GM12874 (cell line): ENCODE measurements around the gene MAP7D1.

Experiments used
- TF ChIP-seq, protein P1 (sequence below): IDR thresholded peaks from 2 replicates; pipeline ENCODE4 v1.5.1; 2011; ENCODE audit warnings: low read depth, mild to moderate bottlenecking, control low read depth, low read length, moderate library complexity; ENCODE audit not compliant: insufficient read depth

Gene MAP7D1

DNA sequence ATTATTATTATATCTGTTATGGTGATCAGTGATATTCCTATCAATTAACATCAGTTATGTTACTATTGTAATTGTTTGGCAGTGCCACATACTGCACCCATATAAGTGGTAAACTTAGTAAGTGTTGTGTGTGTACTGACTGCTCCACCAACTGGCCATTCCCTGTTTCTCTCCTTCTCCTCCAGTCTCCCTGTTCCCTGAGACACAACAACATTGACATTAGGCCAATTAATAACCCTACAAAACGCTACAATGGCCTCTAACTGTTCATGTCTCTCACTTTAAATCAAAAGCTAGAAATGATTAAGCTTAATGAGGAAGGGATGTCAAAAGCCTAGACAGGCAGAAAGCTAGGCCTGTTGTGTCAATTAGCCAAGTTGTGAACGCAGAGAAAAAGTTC lies 61.7 kb downstream of the MAP7D1 start:
- TF ChIP-seq, protein P1, sequence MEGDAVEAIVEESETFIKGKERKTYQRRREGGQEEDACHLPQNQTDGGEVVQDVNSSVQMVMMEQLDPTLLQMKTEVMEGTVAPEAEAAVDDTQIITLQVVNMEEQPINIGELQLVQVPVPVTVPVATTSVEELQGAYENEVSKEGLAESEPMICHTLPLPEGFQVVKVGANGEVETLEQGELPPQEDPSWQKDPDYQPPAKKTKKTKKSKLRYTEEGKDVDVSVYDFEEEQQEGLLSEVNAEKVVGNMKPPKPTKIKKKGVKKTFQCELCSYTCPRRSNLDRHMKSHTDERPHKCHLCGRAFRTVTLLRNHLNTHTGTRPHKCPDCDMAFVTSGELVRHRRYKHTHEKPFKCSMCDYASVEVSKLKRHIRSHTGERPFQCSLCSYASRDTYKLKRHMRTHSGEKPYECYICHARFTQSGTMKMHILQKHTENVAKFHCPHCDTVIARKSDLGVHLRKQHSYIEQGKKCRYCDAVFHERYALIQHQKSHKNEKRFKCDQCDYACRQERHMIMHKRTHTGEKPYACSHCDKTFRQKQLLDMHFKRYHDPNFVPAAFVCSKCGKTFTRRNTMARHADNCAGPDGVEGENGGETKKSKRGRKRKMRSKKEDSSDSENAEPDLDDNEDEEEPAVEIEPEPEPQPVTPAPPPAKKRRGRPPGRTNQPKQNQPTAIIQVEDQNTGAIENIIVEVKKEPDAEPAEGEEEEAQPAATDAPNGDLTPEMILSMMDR: no peak

DNA sequence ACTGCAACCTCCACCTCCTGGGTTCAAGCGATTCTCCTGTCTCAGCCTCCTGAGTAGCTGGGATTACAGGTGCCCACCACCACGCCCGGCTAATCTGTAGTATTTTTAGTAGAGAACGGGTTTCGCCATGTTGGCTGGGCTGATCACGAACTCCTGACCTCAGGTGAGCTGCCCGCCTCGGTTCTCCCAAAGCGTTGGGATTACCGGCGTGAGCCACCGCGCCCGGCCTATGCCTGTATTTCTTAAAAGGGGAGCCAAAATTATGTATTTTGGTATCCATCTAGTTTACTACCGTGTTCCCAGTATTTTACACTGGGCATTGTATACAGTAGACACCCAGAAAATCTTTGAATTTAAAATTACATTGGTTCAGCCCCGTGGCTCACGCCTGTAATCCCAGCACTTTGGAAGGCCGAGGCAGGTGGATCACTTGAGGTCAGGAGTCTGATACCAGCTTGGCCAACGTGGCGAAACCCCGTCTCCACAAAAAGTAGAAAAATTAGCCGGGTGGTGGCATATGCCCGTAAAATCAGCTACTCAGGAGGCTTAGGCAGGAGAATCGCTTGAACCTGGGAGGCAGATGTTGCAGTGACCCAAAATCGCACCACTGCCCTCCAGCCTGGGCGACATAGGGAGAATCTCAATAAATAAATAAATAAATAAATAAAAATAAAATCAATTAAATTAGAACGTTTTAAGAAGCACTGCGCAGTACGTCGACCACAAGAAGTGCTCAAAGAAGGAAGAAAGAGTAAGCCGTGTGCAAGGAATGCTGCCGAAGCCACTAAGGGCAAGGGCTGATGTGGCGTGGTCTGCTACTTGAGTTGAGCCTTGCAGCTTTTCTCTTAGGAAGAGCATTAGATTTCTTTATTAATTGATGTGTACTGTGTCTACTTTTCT lies 66.8 kb downstream of the MAP7D1 start:
- TF ChIP-seq, protein P1: no peak

DNA sequence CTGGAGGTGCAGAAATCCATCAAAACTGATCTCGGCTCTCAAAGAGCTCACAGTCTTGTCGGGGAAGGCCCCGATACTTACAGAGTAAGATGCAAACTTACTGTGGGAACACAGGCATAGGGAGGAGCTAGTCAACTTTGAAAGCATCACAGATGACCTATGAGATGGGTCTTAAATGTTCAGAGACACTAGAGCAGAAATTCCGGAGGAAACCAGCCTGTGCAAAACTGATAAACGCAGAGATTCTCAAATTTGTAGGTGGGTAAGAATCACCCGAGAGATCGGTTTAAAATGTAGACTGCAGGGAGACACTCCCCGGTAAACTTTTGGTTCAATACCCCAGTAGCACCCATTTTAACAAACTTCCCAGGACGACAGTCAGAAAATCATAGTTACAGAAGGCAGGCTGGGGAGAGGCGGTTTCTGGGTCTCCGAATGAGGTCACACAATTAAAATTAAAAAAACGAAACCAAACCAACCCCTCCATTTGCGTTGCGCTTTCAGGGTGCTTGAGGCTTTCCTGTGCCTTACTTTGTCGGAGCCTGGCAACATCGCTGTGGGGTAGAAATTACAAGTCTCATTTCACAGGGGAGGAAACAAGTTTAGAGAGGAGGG lies 67.5 kb downstream of the MAP7D1 start:
- TF ChIP-seq, protein P1: no peak

DNA sequence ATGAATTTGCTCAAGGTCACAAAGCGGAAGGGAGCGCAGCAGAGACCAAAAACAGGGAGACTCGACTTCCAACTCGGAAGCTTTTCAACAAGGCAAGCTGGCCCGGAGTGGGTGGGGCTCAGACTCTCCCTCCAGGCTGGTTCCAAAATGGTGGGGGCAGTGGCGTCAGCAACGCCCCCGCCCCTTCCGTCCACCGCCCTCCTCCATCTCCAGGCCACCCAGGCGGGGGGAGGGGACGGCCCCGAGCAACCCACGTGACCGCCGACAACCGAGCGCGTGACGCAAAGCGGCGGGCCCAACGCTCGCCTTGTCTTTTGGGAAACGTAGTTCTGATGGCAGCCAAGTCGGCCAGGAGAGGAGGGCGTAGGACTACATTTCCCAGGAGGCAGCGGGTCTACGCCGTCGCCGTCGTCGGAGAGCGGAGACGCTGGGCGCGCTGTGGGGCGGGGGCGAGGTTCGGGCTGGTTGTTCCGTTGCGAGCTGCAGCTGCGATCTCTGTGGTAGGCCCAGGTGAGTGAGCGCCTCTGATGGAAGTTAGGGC lies 68.1 kb downstream of the MAP7D1 start, which contains the start of gene THRAP3:
TSS of gene THRAP3 (plus strand) at position 448 of the 541 bp plus-strand sequence. CDS start 58,121 bp downstream, outside the sequence.
- TF ChIP-seq, protein P1: no peak

DNA sequence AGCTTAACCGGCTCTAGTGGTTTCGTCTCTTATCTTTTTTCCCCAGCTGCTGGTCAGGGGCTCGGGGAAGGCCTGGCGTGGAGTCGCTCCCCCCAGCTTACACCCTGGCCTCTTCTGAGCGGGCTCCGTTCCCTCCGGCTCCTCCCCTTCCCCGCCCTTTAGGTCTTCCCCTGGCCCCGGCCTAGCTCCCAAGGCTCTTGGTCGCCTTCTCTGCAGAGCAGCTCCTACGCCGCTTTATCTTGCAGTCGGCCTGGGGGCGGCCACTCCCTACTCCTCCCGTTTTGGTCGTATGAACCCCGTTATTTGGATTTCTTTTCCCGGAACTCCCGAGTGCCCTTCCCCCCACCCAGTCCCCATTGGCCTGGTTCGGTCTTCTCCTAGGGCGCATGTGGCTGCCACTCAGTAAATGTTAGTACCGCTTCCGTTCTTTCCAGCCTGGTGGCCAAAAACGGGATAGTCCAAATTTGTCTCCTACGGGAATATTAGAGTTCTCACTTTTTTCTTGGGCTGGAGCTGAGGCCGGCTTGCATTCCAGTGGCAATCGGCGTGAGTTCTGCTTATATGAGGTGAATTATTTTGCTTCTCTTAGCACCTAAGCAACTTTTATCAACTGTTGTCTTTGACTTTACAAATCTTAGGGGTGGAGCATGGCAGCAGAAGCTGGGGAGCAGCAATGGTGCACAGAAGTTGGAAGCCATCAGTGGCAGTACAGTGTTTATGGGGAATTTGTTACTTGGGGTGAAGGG lies 68.8 kb downstream of the MAP7D1 start:
- TF ChIP-seq, protein P1: no peak

DNA sequence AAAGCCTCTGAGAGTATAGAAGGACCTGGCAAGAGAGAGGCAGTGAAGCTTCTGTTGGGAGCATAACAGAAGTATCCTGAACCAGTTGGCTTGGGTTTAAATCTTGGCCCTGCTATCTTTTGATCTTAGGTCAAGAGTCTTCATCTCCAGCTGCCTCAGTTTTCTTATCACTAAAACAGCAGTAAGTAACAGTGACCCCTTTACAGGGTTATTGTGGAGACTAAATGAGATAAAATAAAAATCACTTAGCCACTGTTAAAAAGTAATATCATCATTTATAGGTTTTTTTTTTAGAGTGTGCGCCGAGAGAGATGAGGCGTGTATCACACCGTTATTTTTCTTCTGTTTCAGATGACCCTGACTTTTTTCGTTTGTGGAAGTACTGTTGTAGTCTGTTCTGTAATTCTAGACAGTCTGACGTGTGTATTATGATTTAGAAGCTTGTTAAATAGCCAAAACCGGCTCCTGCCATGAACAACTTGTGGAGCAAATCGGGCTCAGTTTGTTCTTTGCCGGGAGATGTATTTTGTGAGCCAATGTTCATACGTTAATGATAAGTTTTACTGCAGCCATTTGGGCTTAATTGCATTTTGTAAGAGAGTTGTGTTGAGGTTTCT lies 69.4 kb downstream of the MAP7D1 start:
- TF ChIP-seq, protein P1: no peak
